Measurements from ENCODE around the gene TBX18.

The TBX18 gene

GRCh38 chr6:84764332-84765049 is at the start of gene TBX18:
TBX18 (minus strand) TSS chr6:84764598; CDS start chr6:84764181, 417 bp downstream.
- TF ChIP-seq ZFX (IDR thresholded peaks at IDR 0.05; ENCODE audit: borderline replicate concordance): no peak
- no peak for TF ChIP-seq CTCF (IDR thresholded peaks at IDR 0.05)
- peak within 1 kb of the TSS; percentile 83 for H3K27ac ChIP-seq

GRCh38 chr6:84811351-84811750 is 47.0 kb upstream of the TBX18 start:
- TF ChIP-seq ZFX (IDR thresholded peaks at IDR 0.05; ENCODE audit: borderline replicate concordance) (no peak), CTCF (IDR thresholded peaks at IDR 0.05) (no peak)

GRCh38 chr6:84809455-84809854 is 45.1 kb upstream of the TBX18 start:
- H3K27ac ChIP-seq: no peak overlapping the region
- no peak for TF ChIP-seq CTCF (IDR thresholded peaks at IDR 0.05)
- no peak for TF ChIP-seq ZFX (IDR thresholded peaks at IDR 0.05; ENCODE audit: borderline replicate concordance)

More at GRCh38 chr6:84811351-84811750, 47.0 kb upstream of the TBX18 start:
- H3K27ac ChIP-seq: no peak overlapping the region

- no peak for TF ChIP-seq CTCF (IDR thresholded peaks at IDR 0.05)
- TF ChIP-seq ZFX (IDR thresholded peaks at IDR 0.05; ENCODE audit: borderline replicate concordance): no peak
Measured at GRCh38 chr6:84808491-84809061, 44.2 kb upstream of the TBX18 start.

GRCh38 chr6:84805145-84805544 is 40.7 kb upstream of the TBX18 start:
- TF ChIP-seq ZFX (IDR thresholded peaks at IDR 0.05; ENCODE audit: borderline replicate concordance): no peak
- no peak overlapping the region for H3K27ac ChIP-seq

More at GRCh38 chr6:84808491-84809061, 44.2 kb upstream of the TBX18 start:
- H3K27ac ChIP-seq: no peak overlapping the region

GRCh38 chr6:84804720-84805119 is 40.3 kb upstream of the TBX18 start:
- no peak for TF ChIP-seq ZFX (IDR thresholded peaks at IDR 0.05; ENCODE audit: borderline replicate concordance)
- no peak for TF ChIP-seq CTCF (IDR thresholded peaks at IDR 0.05)
- no peak overlapping the region for H3K27ac ChIP-seq

GRCh38 chr6:84801250-84801649 is 36.9 kb upstream of the TBX18 start:
- H3K27ac ChIP-seq: no peak overlapping the region
- no peak for TF ChIP-seq CTCF (IDR thresholded peaks at IDR 0.05)
- TF ChIP-seq ZFX (IDR thresholded peaks at IDR 0.05; ENCODE audit: borderline replicate concordance): no peak

All from 22Rv1 (cell line).